Activated CD8-positive, alpha-beta T cell treated with anti-CD3 and anti-CD28 coated beads, Interleukin-2, amount 10 ng/mL, durations not matched to agents 7 days and 5 days (primary cell): ENCODE results near the gene ZNF718. TPM values are rescaled to one million over a fixed set of nuclear protein-coding genes. Genes with fewer than 3 reads are reported as not detected.
"Not testable (repeated sequence)": the region's sequence is repeated elsewhere in the genome, so short reads cannot be mapped to it uniquely, and the experiment has no call there.

Experiments
- ATAC-seq: fragments of 150-1000 bp; cut with Tn5 transposase; one replicate; pipeline ENCODE4 v1.10.0; 2021; ENCODE audit warnings: moderate library complexity
- CTCF ChIA-PET: fragments of 350-600 bp; sonication (Branson Sonifier 250); formaldehyde crosslinking; loops from one replicate; lab custom pipeline; 2021; ENCODE audit warnings: antibody characterized with exemption; lab: Charles Lee
- POLR2A ChIA-PET: fragments of 350-600 bp; sonication (Branson Sonifier 250); formaldehyde crosslinking; loops from one replicate; lab custom pipeline; 2021; ENCODE audit warnings: antibody characterized with exemption; lab: Charles Lee
- DNase-seq: peaks from one replicate; pipeline ENCODE4 v3.0.0-alpha.2; 2020
- H3K27ac Mint-ChIP-seq: one replicate; pipeline ENCODE4 v1.8.0; 2021; ENCODE audit warnings: mild to moderate bottlenecking, mixed read lengths
- H3K27me3 Mint-ChIP-seq: one replicate; pipeline ENCODE4 v1.8.0; 2021; ENCODE audit warnings: low read depth, mixed read lengths
- H3K36me3 Mint-ChIP-seq: one replicate; pipeline ENCODE4 v1.8.0; 2021; ENCODE audit warnings: low read depth, mixed read lengths
- H3K4me1 Mint-ChIP-seq: one replicate; pipeline ENCODE4 v1.8.0; 2021; ENCODE audit warnings: low read depth, mixed read lengths
- H3K4me3 Mint-ChIP-seq: one replicate; pipeline ENCODE4 v1.8.0; 2021; ENCODE audit warnings: mild to moderate bottlenecking, mixed read lengths
- H3K9me3 Mint-ChIP-seq: one replicate; pipeline ENCODE4 v1.8.0; 2022; ENCODE audit warnings: mixed read lengths; ENCODE audit not compliant: insufficient read depth
- total RNA-seq, 2 experiments: library from RNA; stranded (reverse); gene quantifications; one replicate each; pipeline ENCODE4 v1.2.3, GENCODE V29; 2021

ZNF718 gene
- 10 to 100 TPM; 11.5 to 12.4 TPM for total RNA-seq

DNA sequence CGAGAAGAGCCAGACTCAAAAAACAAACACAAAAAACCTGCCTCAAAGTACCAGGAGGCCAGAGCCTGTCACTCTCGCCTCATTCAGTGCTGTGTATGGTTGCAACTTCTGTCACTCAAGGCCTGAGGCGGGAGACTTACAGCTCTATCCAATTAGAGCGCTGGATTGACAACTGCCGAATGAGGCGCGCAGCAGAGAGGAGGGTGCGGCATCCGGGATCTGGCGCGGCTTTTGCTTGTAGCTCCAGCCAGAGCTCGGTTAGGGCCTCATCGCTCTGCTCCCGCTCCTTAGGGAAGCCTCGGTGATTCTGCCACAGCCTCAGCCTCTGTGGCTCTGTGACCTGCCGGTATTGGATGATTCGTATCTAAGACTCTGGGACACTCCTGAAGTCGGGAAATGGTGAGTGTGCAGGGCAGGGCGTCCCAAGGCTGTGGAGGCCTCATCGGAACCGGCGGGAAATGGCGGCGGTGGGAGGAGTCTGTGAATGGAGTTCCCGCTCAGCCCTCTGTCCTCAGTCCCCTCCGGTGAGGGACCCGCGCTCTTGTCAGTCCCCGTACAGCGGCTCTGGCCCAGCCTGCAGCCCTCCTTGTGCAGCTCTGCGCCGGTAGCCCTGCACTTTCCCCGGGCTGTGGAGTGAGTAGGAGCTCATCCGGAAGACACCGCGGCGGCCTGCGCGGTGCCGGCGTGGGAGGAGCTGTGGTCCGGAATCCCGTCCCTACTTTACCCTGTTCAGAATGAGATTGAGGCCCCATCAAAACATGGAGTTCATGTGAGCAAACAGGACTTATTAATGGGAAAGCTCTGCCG lies at the start of gene ZNF718:
Gene ZNF718 (plus strand): TSS at position 227 of the 807 bp plus-strand sequence. CDS start 170 bp downstream, at position 397.
- H3K9me3 Mint-ChIP-seq = peaks cover 45% of the 10 kb centered on the region
- H3K27me3 Mint-ChIP-seq = no peaks in the 10 kb centered on the region
- ATAC-seq (peak; percentile 98), DNase-seq (peak; percentile 94)
- CTCF ChIA-PET = interaction anchor here (1.0 to 1.4 kb wide), 3 partner anchors 17 to 213 kb away, joined by 3 to 7 read pairs (median 3); partner anchors contain the start of gene ZNF141
- H3K4me1 Mint-ChIP-seq = peaks cover 38% of the 10 kb centered on the region
- H3K36me3 Mint-ChIP-seq = peaks cover 75% of the 10 kb centered on the region
- H3K27ac Mint-ChIP-seq = peak within 1 kb of the TSS; percentile 97
- peak within 1 kb of the TSS; percentile 95 for H3K4me3 Mint-ChIP-seq
- POLR2A ChIA-PET = interaction anchor here (0.6 to 2.7 kb wide), 11 partner anchors 9 to 374 kb away, joined by 3 to 15 read pairs (median 4); partner anchors contain the start of genes PIGG, ZNF141 and ZNF721

DNA sequence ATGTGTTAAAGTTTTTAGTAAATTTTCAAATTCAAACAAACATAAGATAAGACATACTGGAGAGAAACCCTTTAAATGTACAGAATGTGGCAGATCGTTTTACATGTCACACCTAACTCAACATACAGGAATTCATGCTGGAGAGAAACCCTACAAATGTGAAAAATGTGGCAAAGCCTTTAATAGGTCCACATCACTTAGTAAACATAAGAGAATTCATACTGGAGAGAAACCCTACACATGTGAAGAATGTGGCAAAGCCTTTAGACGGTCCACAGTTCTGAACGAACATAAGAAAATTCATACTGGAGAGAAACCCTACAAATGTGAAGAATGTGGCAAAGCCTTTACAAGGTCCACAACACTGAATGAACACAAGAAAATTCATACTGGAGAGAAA lies 38.4 kb upstream of the ZNF718 start:
- no peak for ATAC-seq
- Mint-ChIP-seq H3K27ac (no peak overlapping the region), H3K4me3 (no peak overlapping the region), H3K27me3 (no peaks in the 10 kb centered on the region), H3K4me1 (no peaks in the 10 kb centered on the region), H3K9me3 (peaks cover 67% of the 10 kb centered on the region), H3K36me3 (peaks cover 39% of the 10 kb centered on the region)
- ChIA-PET POLR2A (no interaction called here), CTCF (no interaction called here)
- no peak for DNase-seq

DNA sequence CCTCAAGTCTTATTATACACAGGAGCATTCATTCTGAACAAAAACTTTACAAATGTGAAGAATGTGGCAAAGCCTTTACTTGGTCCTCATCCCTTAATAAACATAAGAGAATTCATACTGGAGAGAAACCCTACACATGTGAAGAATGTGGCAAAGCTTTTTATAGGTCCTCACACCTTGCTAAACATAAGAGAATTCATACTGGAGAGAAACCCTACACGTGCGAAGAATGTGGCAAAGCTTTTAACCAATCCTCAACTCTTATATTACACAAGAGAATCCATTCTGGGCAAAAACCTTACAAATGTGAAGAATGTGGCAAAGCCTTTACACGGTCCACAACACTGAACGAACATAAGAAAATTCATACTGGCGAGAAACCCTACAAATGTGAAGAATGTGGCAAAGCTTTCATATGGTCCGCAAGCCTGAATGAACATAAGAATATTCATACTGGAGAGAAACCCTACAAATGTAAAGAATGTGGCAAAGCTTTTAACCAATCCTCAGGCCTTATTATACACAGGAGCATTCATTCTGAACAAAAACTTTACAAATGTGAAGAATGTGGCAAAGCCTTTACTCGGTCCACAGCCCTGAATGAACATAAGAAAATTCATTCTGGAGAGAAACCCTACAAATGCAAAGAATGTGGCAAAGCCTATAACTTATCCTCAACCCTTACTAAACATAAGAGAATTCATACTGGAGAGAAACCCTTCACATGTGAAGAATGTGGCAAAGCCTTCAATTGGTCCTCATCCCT lies 37.6 kb upstream of the ZNF718 start:
- not testable (repeated sequence) for H3K27me3 Mint-ChIP-seq, H3K4me1 Mint-ChIP-seq

DNA sequence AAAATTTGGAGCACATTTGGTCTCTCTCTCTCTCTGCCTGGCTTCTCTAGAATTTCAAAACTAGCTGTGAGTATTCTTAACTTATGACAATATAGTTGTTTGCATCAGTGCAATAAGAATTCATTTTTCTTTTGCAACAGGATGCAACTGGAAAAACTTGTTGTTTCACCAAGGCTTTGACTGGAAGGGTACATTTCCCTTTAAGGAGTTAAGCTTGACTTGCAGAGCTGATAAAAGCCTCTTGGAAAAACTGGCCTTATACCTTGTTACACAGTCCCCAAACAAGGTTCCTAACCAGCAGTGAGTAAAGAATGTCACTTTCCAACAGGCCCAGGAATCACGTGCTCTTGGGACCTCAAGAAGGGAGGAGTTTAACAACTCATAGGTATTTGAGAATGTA lies 25.9 kb upstream of the ZNF718 start:
- Mint-ChIP-seq H3K4me3 (no peak overlapping the region), H3K9me3 (peaks cover 47% of the 10 kb centered on the region), H3K36me3 (peaks cover 5% of the 10 kb centered on the region), H3K27ac (no peak overlapping the region), H3K27me3 (no peaks in the 10 kb centered on the region), H3K4me1 (no peaks in the 10 kb centered on the region)
- ATAC-seq (no peak), DNase-seq (no peak)
- ChIA-PET POLR2A (no interaction called here), CTCF (interaction anchor here (1.0 kb wide), 1 partner anchor 22 kb away, joined by 3 read pairs; no protein-coding TSS in a partner anchor)

More for the DNA sequence above, 37.6 kb upstream of the ZNF718 start:
- POLR2A ChIA-PET, H3K27ac Mint-ChIP-seq, H3K4me3 Mint-ChIP-seq, ATAC-seq, DNase-seq: not testable (repeated sequence)
- CTCF ChIA-PET = interaction anchor here (0.6 kb wide), 1 partner anchor 397 kb away, joined by 3 read pairs; no protein-coding TSS in a partner anchor
- Mint-ChIP-seq H3K9me3 (peaks cover 66% of the 10 kb centered on the region), H3K36me3 (peaks cover 34% of the 10 kb centered on the region)

DNA sequence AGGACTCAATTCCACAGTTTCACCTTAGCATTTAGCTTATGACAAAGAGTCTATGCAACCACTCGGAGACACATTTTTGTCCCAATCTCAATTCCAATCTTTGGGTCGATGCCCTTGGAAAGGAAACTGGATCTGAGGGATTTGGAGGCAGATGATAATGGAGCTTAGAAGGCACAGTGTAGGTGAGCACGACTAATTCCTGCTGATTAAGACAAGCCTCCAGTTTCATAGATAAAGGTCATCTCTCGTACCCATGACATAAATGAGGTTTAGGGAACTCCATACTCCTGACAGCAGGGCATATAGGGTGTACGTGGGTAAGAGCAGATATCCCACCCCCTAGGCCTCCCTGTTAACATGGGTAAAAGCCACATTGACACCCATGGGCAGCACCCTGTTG lies 24.4 kb upstream of the ZNF718 start:
- H3K27me3 Mint-ChIP-seq = no peaks in the 10 kb centered on the region
- DNase-seq (no peak), ATAC-seq (no peak)
- H3K4me1 Mint-ChIP-seq = no peaks in the 10 kb centered on the region
- no peak overlapping the region for H3K27ac Mint-ChIP-seq
- peaks cover 38% of the 10 kb centered on the region for H3K9me3 Mint-ChIP-seq
- no peaks in the 10 kb centered on the region for H3K36me3 Mint-ChIP-seq
- POLR2A ChIA-PET = no interaction called here
- CTCF ChIA-PET = no interaction called here
- H3K4me3 Mint-ChIP-seq = no peak overlapping the region

DNA sequence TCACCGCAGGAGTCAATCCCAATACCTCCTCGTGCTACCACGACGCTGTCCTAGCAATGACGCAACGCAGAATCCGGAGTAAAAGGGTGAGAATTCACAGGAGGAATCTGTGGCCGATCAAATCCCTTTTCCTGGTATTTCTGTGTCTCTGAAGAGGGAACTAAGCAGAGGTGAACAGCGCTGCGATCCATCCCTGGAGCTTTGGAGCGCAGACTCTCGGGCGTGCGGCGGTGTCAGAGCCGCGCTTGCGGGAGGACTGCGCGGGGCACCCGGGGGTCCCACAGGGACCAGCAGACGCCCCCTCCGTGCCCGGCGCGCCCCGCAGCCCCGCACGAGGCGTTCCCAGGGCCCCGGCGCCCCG lies 17.2 kb upstream of the ZNF718 start:
- CTCF ChIA-PET = no interaction called here

DNA sequence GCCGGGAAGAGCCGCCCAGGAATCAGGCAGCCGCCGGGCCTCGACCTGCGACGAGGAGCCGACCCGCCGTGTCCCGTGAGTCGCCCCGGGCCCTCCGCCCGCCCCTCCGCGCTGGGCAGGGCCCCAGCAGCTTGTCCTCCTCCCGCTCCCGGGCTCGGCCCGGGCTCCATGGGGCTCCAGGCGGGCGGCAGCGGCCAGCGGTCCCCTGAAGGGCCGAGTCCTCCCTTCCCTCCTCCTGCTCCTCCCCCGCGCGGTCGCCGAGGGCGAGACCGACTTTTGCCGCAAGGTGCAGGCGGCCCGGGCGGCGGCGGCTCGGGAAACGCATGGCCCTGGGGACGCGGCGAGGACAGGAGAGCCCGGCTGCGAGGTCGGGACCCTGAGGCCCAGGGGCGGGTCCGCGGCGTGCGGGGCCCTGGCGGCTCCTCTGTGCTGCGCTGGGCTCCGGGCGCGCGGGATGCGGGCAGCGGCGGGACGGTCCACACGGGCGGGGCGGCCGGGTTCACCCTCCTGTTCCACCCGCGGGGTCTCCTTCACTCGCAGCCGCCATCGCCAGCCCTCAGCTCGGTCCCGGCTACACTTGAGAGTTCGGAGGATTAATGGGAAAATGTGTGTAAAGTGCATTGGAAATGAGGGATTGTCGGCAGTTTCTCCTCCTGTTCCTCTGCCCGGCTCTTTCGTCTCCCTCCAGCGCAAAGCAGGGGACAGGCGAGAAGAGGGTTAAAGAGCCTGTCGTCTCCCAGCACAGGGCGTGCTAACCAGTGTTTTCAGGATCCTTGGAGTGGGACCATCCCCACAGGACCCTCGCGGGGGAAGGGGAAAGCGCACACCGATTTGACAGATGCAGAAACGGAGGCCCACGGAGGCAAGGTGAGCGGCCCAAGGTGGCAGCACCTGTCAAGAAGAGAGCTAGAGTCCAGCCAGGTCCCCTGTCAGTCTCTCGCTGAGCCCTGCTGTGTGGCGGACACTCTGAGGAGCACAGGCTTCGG lies 16.6 kb upstream of the ZNF718 start:
- Mint-ChIP-seq H3K36me3 (peaks cover 23% of the 10 kb centered on the region), H3K4me3 (no peak overlapping the region), H3K9me3 (peaks cover 41% of the 10 kb centered on the region), H3K27me3 (peaks cover 26% of the 10 kb centered on the region), H3K4me1 (peaks cover 1% of the 10 kb centered on the region), H3K27ac (no peak overlapping the region)
- ChIA-PET CTCF (no interaction called here), POLR2A (no interaction called here)
- ATAC-seq (no peak), DNase-seq (no peak)

More for the DNA sequence above, 17.2 kb upstream of the ZNF718 start:
- POLR2A ChIA-PET = no interaction called here
- Mint-ChIP-seq H3K36me3 (peaks cover 23% of the 10 kb centered on the region), H3K27ac (no peak overlapping the region), H3K4me3 (no peak overlapping the region), H3K27me3 (peaks cover 26% of the 10 kb centered on the region), H3K9me3 (peaks cover 46% of the 10 kb centered on the region), H3K4me1 (no peaks in the 10 kb centered on the region)
- DNase-seq (no peak), ATAC-seq (no peak)

DNA sequence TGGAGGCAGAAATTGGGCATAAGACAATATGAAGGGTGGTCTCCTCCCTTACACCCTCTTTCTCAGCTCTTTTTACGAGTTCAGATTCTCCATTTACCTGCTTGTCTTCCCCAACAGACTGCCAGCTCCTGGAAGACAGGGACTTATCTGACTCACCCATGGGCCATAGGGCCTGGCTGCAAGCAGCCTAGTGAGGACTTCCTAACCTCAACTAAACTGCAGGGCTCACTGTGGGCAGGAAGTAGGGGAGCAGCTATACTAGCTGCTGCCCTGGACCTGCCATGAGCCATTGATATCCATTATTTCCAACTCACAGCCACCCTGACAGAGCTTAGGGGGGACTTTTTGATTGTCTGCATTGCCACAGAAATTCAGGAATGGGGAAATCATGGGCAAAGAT lies 11.5 kb upstream of the ZNF718 start:
- ATAC-seq (no peak), DNase-seq (no peak)
- CTCF ChIA-PET = interaction anchor here (1.5 kb wide), 1 partner anchor 29 kb away, joined by 3 read pairs; no protein-coding TSS in a partner anchor
- peaks cover 32% of the 10 kb centered on the region for H3K9me3 Mint-ChIP-seq
- H3K4me1 Mint-ChIP-seq = peaks cover 4% of the 10 kb centered on the region
- POLR2A ChIA-PET = no interaction called here
- H3K36me3 Mint-ChIP-seq = peaks cover 21% of the 10 kb centered on the region
- no peak overlapping the region for H3K4me3 Mint-ChIP-seq
- peaks cover 16% of the 10 kb centered on the region for H3K27me3 Mint-ChIP-seq
- H3K27ac Mint-ChIP-seq = no peak overlapping the region

DNA sequence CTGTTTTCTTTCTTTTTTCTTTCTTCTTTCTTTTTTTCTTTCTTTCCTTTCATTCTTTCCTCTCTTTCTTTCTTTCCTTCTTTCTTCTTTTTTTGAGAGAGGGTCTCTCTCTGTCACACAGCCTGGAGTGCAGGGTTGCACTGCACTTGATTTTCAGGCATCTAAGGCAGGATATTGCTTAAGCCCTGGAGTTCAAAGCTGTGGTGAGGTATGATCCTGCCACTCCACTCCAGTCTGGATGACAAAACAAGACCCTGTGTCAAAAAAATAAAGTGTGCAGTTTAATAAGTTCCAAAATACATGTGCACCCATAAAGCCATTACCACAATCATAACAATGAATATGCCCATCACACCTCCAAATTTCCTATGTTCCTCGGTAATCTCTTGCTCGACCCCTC lies 10.6 kb upstream of the ZNF718 start:
- peaks cover 13% of the 10 kb centered on the region for H3K36me3 Mint-ChIP-seq
- H3K27me3 Mint-ChIP-seq = peaks cover 6% of the 10 kb centered on the region
- peaks cover 37% of the 10 kb centered on the region for H3K9me3 Mint-ChIP-seq
- ChIA-PET CTCF (interaction anchor here (1.5 kb wide), 1 partner anchor 28 kb away, joined by 3 read pairs; no protein-coding TSS in a partner anchor), POLR2A (no interaction called here)
- H3K27ac Mint-ChIP-seq = no peak overlapping the region
- ATAC-seq = no peak
- no peak overlapping the region for H3K4me3 Mint-ChIP-seq
- no peak for DNase-seq
- peaks cover 4% of the 10 kb centered on the region for H3K4me1 Mint-ChIP-seq

DNA sequence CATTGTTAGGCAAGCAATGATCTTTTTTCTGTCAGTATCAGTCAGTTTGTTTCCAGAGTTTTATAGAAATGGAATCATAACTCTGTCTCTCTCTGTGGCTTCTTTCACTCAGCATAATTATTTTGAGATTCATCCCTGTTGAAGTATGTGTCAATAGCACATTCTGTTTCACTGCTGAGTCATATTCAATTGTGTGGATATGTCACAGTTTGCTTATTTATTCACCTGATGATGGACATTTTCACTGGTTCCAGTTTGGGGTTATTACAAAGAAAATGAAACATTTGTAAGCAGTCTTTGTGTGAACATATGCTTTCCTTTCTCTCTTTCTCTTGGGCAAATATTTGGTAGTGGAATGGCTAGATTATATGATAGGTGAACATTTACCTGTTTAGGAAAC lies 10.2 kb upstream of the ZNF718 start:
- POLR2A ChIA-PET = no interaction called here
- ATAC-seq (no peak), DNase-seq (no peak)
- Mint-ChIP-seq H3K9me3 (peaks cover 35% of the 10 kb centered on the region), H3K4me3 (no peak overlapping the region), H3K27ac (no peak overlapping the region), H3K27me3 (peaks cover 2% of the 10 kb centered on the region), H3K4me1 (peaks cover 4% of the 10 kb centered on the region), H3K36me3 (peaks cover 9% of the 10 kb centered on the region)
- CTCF ChIA-PET = no interaction called here

DNA sequence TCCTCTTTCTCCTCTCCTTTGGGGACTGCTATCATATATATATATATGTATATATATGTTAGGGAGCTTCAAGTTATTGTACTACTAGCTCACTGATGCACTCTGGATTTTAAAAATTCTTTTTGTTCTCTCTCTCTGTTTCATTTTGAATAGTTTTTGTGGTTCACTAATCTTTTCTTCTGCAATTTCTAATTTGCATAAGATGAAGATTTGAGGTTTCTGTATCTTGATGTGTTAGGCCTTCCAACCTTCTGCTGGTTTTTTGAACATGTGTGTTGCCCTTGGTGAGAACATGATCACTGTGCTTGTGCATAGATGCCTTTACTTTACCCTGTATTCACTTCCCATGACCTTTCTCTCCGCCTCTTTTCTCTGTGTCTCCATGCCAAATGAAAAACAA lies 7.8 kb upstream of the ZNF718 start:
- H3K4me1 Mint-ChIP-seq = peaks cover 17% of the 10 kb centered on the region
- H3K27me3 Mint-ChIP-seq = no peaks in the 10 kb centered on the region
- H3K9me3 Mint-ChIP-seq = peaks cover 43% of the 10 kb centered on the region
- ATAC-seq (no peak), DNase-seq (no peak)
- ChIA-PET CTCF (no interaction called here), POLR2A (interaction anchor here (0.6 kb wide), 1 partner anchor 13 kb away, joined by 3 read pairs; no protein-coding TSS in a partner anchor)
- peaks cover 17% of the 10 kb centered on the region for H3K36me3 Mint-ChIP-seq
- H3K4me3 Mint-ChIP-seq = no peak overlapping the region
- H3K27ac Mint-ChIP-seq = no peak overlapping the region
